Fibroblast of skin of back (primary cell): Measurements from ENCODE around the gene ZFAND6.
"Not testable (repeated sequence)": the region's sequence is repeated elsewhere in the genome, so short reads cannot be mapped to it uniquely, and the experiment has no call there.

Source experiments
- DNase-seq: peaks from one replicate; pipeline ENCODE4 v3.0.0-alpha.2; 2013

ZFAND6 gene

GRCh38 chr15:80152180-80152895 lies 92.9 kb downstream of the ZFAND6 start:
- DNase-seq: peak; percentile 93

GRCh38 chr15:80152896-80153876 lies 93.7 kb downstream of the ZFAND6 start, which contains the start of gene FAH:
TSS of gene FAH (plus strand) at chr15:80152999. CDS start at chr15:80153055, 56 bp downstream.
- peak; percentile 63 for DNase-seq

- no peak for DNase-seq
These were observed 94.4 kb downstream of the ZFAND6 start for GRCh38 chr15:80153900-80154299.

DNA sequence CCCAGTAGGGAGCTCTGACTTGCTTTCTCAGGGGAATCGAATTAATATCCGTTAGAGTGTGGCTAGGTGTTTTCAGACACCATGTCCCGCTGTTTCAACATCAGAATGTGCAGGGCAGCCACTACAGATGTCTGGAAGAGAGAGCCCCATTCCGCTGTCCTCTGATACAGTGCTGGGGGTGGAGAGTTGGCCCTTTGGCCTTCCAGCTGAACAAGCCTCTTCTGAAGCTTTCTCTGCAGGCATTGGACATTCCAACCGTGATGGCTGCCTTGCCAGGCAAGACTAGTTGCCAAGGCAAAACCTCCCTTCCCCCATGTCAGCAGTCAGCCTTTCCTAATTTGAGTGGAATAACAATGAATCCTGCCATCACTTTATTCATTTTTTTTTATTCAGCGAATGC lies 94.9 kb downstream of the ZFAND6 start:
- no peak for DNase-seq

- no peak for DNase-seq
These were observed 95.5 kb downstream of the ZFAND6 start for GRCh38 chr15:80155001-80155377.

- DNase-seq: not testable (repeated sequence)
These were observed 96.1 kb downstream of the ZFAND6 start for GRCh38 chr15:80155378-80156175.

- DNase-seq: no peak
These were observed 96.8 kb downstream of the ZFAND6 start for GRCh38 chr15:80156176-80156720.

DNA sequence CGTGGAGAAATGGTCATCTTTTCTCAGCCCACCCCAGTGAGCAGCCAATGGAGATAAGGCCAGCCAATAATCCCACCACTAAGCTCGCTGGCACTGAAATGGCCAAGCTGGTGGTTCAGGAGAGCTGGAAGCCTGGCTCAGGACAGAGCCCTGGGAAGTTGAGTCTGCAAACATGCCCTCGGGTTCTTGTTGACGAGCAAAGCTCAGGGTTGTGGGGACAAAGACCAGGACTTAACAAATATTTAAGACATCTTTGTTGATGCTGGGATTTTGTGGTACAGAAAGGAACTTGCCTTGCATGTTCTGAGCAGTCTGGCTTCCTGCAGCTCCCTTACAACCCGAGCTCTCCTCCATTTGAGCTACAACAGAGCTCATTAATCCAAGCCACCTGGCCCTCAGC lies 97.7 kb downstream of the ZFAND6 start:
- no peak for DNase-seq

DNA sequence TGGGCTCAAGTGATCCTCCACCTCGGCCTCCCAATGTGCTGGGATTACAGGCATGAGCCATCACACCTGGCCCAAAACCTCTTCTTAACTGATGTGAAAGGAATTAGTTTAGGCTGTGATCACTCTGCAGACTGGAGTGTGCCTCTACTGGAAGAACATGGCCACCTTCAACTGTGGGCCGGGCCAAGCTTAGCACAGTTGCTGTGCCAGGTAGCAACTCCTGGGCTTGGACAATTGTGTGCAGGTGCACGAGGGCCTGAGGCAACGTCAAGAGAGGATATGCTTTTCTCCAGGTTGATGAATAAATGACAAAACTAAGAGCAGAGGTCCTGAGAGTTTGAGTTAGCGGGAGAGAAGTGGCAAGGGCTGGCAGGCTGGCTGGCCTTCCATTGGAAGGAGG lies 99.8 kb downstream of the ZFAND6 start:
- DNase-seq: no peak

- peak; percentile 12 for DNase-seq
These were observed 100.5 kb downstream of the ZFAND6 start for GRCh38 chr15:80159811-80160569.

GRCh38 chr15:80160570-80161156 lies 101.2 kb downstream of the ZFAND6 start:
- peak; percentile 91 for DNase-seq

DNA sequence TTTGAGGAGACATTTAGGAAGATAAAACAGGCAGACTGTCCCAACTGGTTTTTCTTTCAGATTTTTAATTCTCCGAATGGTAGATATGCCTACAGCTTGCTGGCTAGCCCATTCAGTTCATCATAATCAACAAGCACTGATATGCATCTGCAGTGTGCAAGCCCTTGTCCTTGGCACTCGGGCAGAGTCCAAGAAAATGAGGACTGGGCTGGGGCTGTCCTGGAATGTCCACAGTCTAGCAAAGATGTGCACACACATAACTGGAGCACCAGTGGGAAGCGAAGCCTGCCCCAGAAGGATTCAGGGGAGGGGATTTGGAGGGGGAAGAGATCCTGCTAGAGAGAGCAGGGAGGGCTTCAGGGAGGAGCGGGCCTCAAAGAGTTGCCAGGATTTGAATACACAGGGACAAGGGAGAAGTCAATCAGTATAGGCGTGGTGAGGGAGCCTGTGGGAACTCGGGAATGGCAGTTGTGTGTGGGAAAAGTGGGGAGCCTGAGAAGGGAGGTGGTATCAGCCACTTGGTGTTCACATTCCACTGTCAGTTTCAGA lies 102.1 kb downstream of the ZFAND6 start:
- no peak for DNase-seq

- no peak for DNase-seq
These were observed 102.6 kb downstream of the ZFAND6 start for GRCh38 chr15:80162059-80162554.

DNA sequence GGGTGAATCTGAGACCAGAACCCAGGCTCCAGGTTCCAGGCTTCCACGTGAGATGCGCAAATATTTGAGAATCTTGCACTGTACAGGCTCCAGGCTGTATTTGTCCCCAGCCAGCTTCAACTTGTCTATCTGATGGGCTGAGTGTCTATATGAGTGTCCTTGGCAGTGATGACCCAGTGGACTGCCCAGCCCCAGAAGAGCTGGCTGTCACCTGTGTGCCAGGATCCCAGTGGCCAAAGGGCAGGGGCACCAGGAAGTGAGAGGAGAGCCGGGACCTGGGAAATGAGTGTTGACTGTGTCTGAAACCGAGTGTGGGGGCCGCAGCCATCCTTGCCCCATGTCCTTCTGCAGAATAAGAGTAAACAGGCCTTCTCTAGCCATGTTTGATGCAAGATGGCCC lies 103.7 kb downstream of the ZFAND6 start:
- DNase-seq: no peak

DNA sequence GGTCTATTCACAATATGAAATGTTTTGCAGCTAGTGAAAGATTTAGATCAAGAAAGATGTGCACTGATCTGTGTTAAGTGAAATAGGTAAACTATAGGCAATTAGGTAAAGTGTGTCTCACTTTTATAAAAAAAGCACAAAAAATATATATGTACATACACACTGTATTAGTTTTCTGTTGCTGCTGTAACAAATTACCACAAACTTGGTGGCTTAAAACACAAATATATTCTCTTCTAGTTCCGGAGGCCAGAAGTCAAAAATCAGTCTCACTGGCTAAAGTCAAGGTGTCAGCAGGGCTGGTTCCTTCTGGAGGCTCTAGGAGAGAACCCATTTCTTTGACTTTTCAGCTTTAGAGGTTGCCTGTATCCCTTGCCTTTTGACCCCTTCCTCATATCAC lies 104.4 kb downstream of the ZFAND6 start:
- no peak for DNase-seq

DNA sequence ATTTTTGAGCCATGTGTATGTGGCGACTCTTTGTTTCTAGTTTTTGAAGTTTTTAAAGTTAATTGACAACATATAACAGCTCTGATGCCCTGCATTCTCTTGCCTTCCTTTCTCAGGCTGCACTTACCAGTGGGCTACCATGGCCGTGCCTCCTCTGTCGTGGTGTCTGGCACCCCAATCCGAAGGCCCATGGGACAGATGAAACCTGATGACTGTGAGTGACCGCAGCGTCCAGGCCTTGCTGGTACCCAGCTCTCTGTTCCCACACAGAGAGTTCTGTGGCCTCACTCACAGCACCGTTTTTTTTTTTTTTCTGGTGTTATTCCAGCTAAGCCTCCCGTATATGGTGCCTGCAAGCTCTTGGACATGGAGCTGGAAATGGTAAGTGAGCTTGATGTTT lies 108.5 kb downstream of the ZFAND6 start:
- DNase-seq: no peak

DNA sequence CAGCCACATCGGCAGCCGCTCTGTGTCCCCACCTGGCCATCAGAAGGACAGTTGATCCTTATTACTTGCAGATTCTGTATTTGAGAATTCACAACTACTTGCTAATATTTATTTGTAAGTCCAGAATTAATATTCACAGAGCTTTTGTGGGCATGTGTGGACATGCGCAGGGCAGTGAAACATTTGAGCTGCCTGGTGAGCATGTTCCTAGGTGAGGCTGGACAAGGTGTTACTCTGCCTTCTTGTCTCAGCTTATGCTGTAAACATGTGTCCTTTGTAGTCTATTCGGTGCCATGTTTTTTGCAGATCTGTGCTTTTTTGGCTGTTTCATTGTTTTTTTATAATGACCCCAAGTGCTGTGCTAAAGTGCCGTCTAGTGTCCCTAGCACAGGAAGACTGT lies 108.9 kb downstream of the ZFAND6 start:
- DNase-seq: no peak

DNA sequence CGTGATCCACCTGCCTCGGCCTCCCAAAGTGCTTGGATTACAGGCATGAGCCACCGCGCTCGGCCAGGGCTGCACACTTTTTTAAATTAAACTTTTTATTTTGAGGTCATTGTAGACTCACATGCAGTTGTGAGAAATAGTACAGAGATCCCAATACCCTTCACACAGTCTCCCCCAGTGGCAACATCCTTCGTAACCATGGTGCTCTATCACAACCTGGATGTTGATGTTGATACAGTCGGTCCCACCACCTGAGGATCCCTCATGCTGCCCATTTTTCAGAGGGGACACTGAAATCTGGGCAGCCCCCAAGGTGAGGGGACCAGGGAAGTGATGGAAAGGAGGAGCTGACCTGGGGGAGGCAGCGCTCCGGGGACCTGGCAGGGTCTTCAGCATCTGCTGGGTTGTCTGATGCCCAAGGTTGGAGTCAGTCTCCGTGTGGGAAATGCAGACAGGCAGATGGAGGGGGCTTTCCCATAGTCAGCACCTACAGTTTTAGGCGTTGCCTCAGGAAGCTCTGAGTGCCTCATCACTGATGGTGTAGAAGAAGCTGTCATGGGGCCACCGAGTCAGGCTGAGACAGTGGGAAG lies 110.4 kb downstream of the ZFAND6 start:
- DNase-seq: no peak

DNA sequence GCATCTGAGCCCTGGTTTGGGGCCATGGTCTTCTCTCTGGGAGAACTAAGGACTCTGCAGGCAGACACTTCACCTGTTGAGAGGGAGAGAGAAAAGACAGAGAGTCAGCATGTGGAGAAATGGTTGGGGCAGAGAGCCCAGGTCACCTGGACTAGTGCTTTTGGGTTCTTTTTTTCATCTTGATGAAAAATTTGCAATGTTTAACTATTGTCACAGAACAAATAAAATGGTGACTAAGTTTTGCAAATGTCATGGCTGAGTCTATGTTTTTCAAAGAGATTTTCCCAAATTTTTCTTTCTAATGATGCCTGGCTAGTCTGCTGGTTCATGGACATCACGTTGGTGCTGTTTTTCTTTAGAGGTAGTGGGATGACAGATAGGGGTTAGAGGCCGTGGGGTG lies 111.1 kb downstream of the ZFAND6 start:
- DNase-seq: no peak

DNA sequence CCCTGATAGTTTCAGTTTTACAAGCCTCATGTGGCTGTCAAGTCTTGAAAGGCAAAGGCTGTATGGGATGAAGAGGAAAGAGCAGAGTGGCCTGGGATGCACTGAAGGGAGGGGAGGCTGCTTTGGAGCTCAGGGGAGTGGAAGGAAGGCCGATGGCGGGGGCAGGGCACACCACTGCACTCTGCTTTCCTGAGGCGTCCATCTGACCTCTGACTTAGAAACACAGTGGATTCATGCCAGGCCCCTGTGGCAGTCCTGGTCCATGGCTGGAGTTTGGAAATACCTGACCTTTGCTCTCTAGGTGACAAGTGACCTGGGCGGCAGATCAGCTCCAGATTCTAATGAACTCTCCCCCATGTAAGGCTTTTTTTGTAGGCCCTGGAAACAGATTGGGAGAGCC lies 112.3 kb downstream of the ZFAND6 start:
- DNase-seq: no peak
